ENCODE measurements around the gene FUT7.
"Not testable (repeated sequence)": the region's sequence is repeated elsewhere in the genome, so short reads cannot be mapped to it uniquely, and the experiment has no call there.

FUT7 gene

GRCh38 chr9:137065336-137065967 lies 33.6 kb upstream of the FUT7 start:
- no peak for DNase-seq

- DNase-seq: no peak
Measured at GRCh38 chr9:137064880-137065164, 32.9 kb upstream of the FUT7 start.

GRCh38 chr9:137064027-137064879 lies 32.4 kb upstream of the FUT7 start:
- no peak for DNase-seq

GRCh38 chr9:137063311-137064026 lies 31.6 kb upstream of the FUT7 start:
- no peak for DNase-seq

- not testable (repeated sequence) for DNase-seq
Measured at GRCh38 chr9:137062798-137063197, 30.9 kb upstream of the FUT7 start.

- no peak for DNase-seq
Measured at GRCh38 chr9:137062384-137062783, 30.5 kb upstream of the FUT7 start.

- peak; percentile 14 for DNase-seq
Measured at GRCh38 chr9:137058521-137059234, 26.8 kb upstream of the FUT7 start.

- DNase-seq: peak; percentile 24
Measured at GRCh38 chr9:137057545-137057944, 25.7 kb upstream of the FUT7 start.

GRCh38 chr9:137056739-137057415 lies 25.0 kb upstream of the FUT7 start:
- DNase-seq: no peak

- peak; percentile 23 for DNase-seq
Measured at GRCh38 chr9:137055385-137056364, 23.8 kb upstream of the FUT7 start.

- DNase-seq: no peak
Measured at GRCh38 chr9:137054932-137055384, 23.1 kb upstream of the FUT7 start.

GRCh38 chr9:137053944-137054931 lies 22.4 kb upstream of the FUT7 start, which contains the start of gene ENTPD2:
Gene ENTPD2, minus strand, starts transcription at chr9:137054061. Its CDS starts 64 bp downstream, at chr9:137053997.
- no peak for DNase-seq

GRCh38 chr9:137052998-137053943 lies 21.4 kb upstream of the FUT7 start:
- no peak for DNase-seq

- DNase-seq: no peak
Measured at GRCh38 chr9:137052293-137052692, 20.4 kb upstream of the FUT7 start.

GRCh38 chr9:137051145-137051724 lies 19.3 kb upstream of the FUT7 start:
- DNase-seq: no peak

- DNase-seq: no peak
Measured at GRCh38 chr9:137050570-137050969, 18.7 kb upstream of the FUT7 start.

GRCh38 chr9:137049544-137050449 lies 17.9 kb upstream of the FUT7 start:
- no peak for DNase-seq
